Adrenal gland (tissue), 12 donors: ENCODE results near the gene SMARCD3. TPM values are rescaled to one million over a fixed set of nuclear protein-coding genes. Genes with fewer than 3 reads are reported as not detected.

ENCODE experiments used
- DNase-seq, 7 donors: peaks; one replicate each; pipeline ENCODE4 v3.0.0-alpha.2; 2019 to 2020
- H3K27ac ChIP-seq, 5 donors: fragments of 200-600 bp; sonication (generic) in 4 of 5; 1 replicate in 3 of 5; 2 replicates in 2 of 5; pipeline versions ENCODE4 v1.5.1 to v1.8.0; 2016 to 2020; ENCODE audit warnings: mild to moderate bottlenecking in 1 of 5
- H3K27me3 ChIP-seq: fragments of 200-600 bp; 2 replicates; pipeline ENCODE4 v1.8.0; 2021
- H3K36me3 ChIP-seq, 2 donors: fragments of 200-600 bp; replicated peaks in 1 of 2; 1 replicate in 1 of 2; 2 replicates in 1 of 2; pipeline versions ENCODE4 v1.5.1 to v1.8.0; 2018 to 2022
- H3K4me1 ChIP-seq, 2 donors: fragments of 200-600 bp; replicated peaks in 1 of 2; 1 replicate in 1 of 2; 2 replicates in 1 of 2; pipeline versions ENCODE4 v1.5.1 to v1.8.0; 2018 to 2021
- H3K4me3 ChIP-seq, 4 donors: fragments of 200-600 bp; sonication (generic) in 3 of 4; one replicate each; pipeline ENCODE4 v1.5.1; 2016 to 2018
- H3K9me3 ChIP-seq, 3 donors: fragments of 200-600 bp; sonication (generic) in 1 of 3; replicated peaks in 1 of 3; 1 replicate in 2 of 3; 2 replicates in 1 of 3; pipeline versions ENCODE4 v1.5.1 to v1.8.0; 2016 to 2021
- POLR2A ChIP-seq, 2 donors: fragments of 450-650 bp; IDR thresholded peaks; one replicate each; pipeline ENCODE4 v1.6.1; 2017; ENCODE audit warnings: antibody characterized with exemption in 2 of 2, mild to moderate bottlenecking in 2 of 2, moderate library complexity in 1 of 2
- WGBS, 4 donors: extraction: QIAGEN DNeasy Blood & Tissue Kit in 2 of 4; methylation state at CpG; one replicate each; pipeline versions ENCODE4 v1.1.5 to v1.1.7; 2013 to 2017; 5-methylcytosine and 5-hydroxymethylcytosine counted together
- intact Hi-C, 2 donors: fragments of 100-400 bp; cut with DNase I; formaldehyde crosslinking; loops; one replicate each; pipeline versions ENCODE4 v1.14.1 to v1.15.0; 2022 to 2023
- polyA plus RNA-seq, 3 donors: library from polyadenylated mRNA; stranded (reverse); fragments of 200-250 nt in 2 of 3; fragments of 350-450 nt in 1 of 3; fragmentation: Illumina TruSeq in 1 of 3; extraction: RNeasy Lipid Tissue Mini Kit (QIAGEN cat#74804) in 1 of 3; gene quantifications; one replicate each; pipeline ENCODE4 v1.2.3, GENCODE V29; 2013 to 2014
- total RNA-seq, 9 donors: library from RNA; depleted of rRNA in 4 of 9; stranded (reverse); fragments of >200 nt in 4 of 9; fragments of 120-200 nt in 1 of 9; fragmentation: NEBNext Ultra II Directional in 1 of 9; extraction: Animal tissue kit (Norgen Biotek cat#: 25700) in 1 of 9; gene quantifications; one replicate each; pipeline versions ENCODE4 v1.1.0 to v1.2.4, GENCODE V29; 2013 to 2023
- TF ChIP-seq, protein P1 (sequence below), 6 experiments: fragments of 450-650 bp in 4 of 6; fragments of 200-600 bp in 2 of 6; sonication (generic) in 1 of 6; IDR thresholded peaks; 1 replicate in 5 of 6; 2 replicates in 1 of 6; pipeline versions ENCODE4 v1.5.1 to v1.8.0; 2016 to 2021; ENCODE audit warnings: antibody characterized with exemption in 6 of 6, mild to moderate bottlenecking in 2 of 6, moderate library complexity in 1 of 6
- donor health status: healthy with polysubstance abuse.
- donor health status: Bipolar disorder and iron deficiency.
- donor health status: DM: yes; HTN: yes; CAD: no.
- donor health status: DM: no; HTN: no; CAD: no.
- donor health status: DM: no; HTN: no; CAD: no.
- donor health status: DM: yes; HTN: yes; CAD: no.

Gene SMARCD3
- total and polyA plus RNA-seq, 12 donors = 46.4 to 194 (median 109) TPM

DNA sequence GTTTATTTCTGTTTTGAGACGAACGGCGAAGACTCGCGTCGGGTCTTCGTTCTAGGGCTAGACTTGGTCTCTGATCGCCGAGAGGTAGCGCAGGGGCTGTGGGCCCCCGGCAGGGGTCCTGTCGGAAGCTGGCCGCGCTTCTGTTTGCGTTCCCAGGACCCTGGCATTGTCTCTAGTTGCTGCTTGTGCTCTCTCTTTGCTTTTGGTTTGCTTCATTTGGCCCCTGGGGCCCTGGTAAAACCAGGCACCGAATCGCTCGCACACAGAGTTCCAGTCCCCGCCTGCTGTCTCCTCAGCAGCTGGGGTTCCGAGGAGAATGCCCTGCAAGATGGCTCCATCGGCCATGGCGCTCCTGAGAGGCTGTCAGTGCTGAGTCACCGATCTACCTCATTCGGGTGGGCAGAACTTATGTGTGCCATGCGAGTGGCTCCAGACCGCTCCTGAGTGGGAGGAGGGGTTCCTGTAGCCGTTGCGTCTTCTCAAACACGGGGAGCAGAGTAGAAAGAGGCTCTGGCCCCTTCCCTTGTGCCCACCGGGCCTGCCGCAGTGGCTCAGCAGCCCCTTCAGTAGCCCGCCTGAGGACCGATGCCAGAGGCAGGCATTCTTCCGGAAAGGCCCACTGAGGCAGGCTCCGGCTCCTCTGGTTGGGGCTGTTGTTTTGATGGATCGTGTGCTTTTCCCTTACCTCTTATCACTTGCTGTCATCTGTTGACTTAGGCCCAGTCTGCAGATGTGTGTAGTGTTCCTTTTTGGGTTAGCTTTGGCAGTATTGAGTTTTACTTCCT is 15.4 kb downstream of the SMARCD3 start:
- TF ChIP-seq, protein P1, sequence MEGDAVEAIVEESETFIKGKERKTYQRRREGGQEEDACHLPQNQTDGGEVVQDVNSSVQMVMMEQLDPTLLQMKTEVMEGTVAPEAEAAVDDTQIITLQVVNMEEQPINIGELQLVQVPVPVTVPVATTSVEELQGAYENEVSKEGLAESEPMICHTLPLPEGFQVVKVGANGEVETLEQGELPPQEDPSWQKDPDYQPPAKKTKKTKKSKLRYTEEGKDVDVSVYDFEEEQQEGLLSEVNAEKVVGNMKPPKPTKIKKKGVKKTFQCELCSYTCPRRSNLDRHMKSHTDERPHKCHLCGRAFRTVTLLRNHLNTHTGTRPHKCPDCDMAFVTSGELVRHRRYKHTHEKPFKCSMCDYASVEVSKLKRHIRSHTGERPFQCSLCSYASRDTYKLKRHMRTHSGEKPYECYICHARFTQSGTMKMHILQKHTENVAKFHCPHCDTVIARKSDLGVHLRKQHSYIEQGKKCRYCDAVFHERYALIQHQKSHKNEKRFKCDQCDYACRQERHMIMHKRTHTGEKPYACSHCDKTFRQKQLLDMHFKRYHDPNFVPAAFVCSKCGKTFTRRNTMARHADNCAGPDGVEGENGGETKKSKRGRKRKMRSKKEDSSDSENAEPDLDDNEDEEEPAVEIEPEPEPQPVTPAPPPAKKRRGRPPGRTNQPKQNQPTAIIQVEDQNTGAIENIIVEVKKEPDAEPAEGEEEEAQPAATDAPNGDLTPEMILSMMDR (IDR thresholded peaks at IDR 0.05) = no peak
- peak in 1 of 2 donors; percentile 82 for TF ChIP-seq POLR2A (IDR thresholded peaks at IDR 0.05)
- Histone ChIP-seq H3K36me3 (peaks cover 0 to 35% of the 10 kb centered on the region in 2 donors), H3K4me1 (peaks cover 18 to 30% of the 10 kb centered on the region in 2 donors), H3K4me3 (peak overlapping the region; percentile 48 to 94 (median 88)), H3K9me3 (no peaks in the 10 kb centered on the region), H3K27ac (peak overlapping the region; percentile 50 to 94 (median 86)), H3K27me3 (no peaks in the 10 kb centered on the region)
- peak; percentile 72 to 91 (median 84) for DNase-seq
- 1 to 3% (median 3%) methylated on average over 23 to 36 of the region's 36 CpGs for WGBS, 4 donors
- intact Hi-C loops = no loop called here

DNA sequence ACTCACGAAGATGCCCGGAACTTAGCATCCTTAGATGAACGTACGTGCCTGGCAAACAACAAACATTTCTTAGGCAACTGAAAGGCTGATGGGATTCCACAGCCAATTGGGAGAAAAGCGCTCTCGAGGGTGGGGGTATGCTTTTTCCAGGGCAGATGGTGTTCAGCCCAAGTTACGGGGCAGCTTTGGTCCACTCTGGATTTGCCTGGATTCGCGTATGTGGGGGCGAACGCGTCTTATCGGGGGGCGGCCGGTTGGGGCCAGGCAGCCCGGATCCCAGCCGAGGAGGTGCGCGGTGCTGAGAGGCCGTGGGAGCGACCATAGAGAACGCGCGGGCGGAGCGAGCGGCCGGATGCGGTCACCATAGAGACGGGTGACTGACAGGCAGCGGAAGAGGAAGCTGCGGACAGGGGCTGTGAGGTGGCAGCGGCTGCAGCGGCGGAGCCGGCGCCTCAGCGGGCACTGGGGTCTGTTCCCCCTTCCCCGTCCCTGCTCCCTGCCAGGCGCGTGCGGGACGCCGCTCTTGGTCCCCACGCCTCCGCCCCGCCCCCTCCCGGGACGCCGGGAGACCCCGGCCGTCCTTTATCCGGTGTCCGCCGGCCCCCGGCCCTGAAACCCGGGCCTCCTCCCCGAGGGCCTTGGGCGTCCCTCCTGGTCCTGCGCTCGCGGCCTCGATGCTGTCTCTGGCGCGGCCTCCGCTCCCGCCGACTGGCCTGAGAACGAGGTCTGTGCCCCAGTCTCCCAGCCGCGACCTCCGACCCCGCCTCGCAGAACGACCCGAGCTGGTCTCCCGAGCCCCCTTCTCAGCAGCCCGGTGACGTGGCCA is 16.2 kb downstream of the SMARCD3 start, which contains the start of gene CHPF2:
Gene CHPF2, plus strand, starts transcription at position 393 of the 826 bp plus-strand sequence. CDS start 1,529 bp downstream, outside the sequence.
- H3K4me1 ChIP-seq = peaks cover 21 to 35% of the 10 kb centered on the region in 2 donors
- intact Hi-C loops = no loop called here

DNA sequence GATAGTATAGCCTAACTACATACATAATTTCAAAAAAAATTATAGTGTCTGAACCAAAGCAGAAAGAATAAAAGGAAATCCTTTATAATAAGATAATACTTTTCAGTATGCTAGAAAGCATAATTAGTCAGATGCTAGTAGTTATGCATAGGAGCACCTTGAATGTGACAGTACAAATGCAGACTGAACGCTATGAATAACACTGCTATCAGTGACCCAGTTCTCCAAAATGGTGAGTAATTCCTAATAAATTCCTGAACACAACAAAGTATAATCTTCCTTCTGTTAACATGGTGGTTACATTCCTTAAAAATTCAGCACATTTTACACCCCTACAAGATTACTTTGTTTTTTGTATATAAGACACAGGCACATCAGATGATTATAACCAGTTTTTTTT is 17.4 kb downstream of the SMARCD3 start:
- no peak overlapping the region for H3K4me3 ChIP-seq
- intact Hi-C loops = no loop called here
- H3K9me3 ChIP-seq = no peaks in the 10 kb centered on the region
- peaks cover 26 to 41% of the 10 kb centered on the region in 2 donors for H3K4me1 ChIP-seq
- no peak for DNase-seq
- peak overlapping the region in 3 of 5 donors; percentile 84 to 94 (median 92) for H3K27ac ChIP-seq
- H3K36me3 ChIP-seq = peaks cover 0 to 15% of the 10 kb centered on the region in 2 donors
- H3K27me3 ChIP-seq = no peaks in the 10 kb centered on the region
- WGBS, 4 donors = 46 to 54% (median 48%) methylated on average over 1 of the region's 1 CpG
- TF ChIP-seq, protein P1 (IDR thresholded peaks at IDR 0.05) = no peak
- peak in 1 of 2 donors; percentile 42 for TF ChIP-seq POLR2A (IDR thresholded peaks at IDR 0.05)

More for the DNA sequence above, 16.2 kb downstream of the SMARCD3 start, which contains the start of gene CHPF2:
- H3K27ac ChIP-seq = peak within 1 kb of the TSS; percentile 50 to 94 (median 86)
- TF ChIP-seq, protein P1 (IDR thresholded peaks at IDR 0.05) = no peak
- TF ChIP-seq POLR2A (IDR thresholded peaks at IDR 0.05) = peak; percentile 70 to 89
- DNase-seq = peak; percentile 92 to 97 (median 93)
- 0 to 1% (median 1%) methylated on average over 19 to 79 of the region's 79 CpGs for WGBS, 4 donors
- H3K9me3 ChIP-seq = no peaks in the 10 kb centered on the region
- H3K4me3 ChIP-seq = peak within 1 kb of the TSS; percentile 48 to 94 (median 88)
- H3K36me3 ChIP-seq = peaks cover 0 to 27% of the 10 kb centered on the region in 2 donors
- H3K27me3 ChIP-seq = no peaks in the 10 kb centered on the region

DNA sequence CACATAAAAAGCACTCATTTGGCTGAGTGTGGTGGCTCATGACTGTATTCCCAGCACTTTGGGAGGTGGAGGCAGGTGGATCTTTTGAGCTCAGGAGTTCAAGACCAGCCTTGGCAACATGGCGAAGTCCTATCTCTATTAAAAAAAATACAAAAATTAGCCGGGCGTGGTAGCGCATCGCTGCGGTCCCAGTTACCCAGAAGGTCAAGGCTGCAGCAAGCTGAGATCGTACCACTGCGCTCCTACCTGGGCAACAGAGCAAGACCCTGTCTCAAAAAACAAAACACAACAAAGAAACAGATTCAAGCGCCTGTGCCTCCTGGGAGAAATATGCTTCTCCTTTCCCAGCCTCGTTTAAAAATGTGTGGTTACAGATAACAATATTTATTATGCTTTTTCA is 19.2 kb downstream of the SMARCD3 start:
- no peak overlapping the region for H3K27ac ChIP-seq
- intact Hi-C loops = no loop called here
- no peak for TF ChIP-seq POLR2A (IDR thresholded peaks at IDR 0.05)
- TF ChIP-seq, protein P1 (IDR thresholded peaks at IDR 0.05) = no peak
- 65 to 76% (median 73%) methylated on average over 10 of the region's 10 CpGs for WGBS, 4 donors
- H3K4me3 ChIP-seq = no peak overlapping the region
- H3K27me3 ChIP-seq = no peaks in the 10 kb centered on the region
- peaks cover 32 to 51% of the 10 kb centered on the region in 2 donors for H3K4me1 ChIP-seq
- H3K9me3 ChIP-seq = no peaks in the 10 kb centered on the region
- DNase-seq = no peak
- peaks cover 0 to 9% of the 10 kb centered on the region in 2 donors for H3K36me3 ChIP-seq
